GM21717 (cell line): Measurements from ENCODE around the gene ACOX1.

ENCODE experiments used
- ATAC-seq: cut with Tn5 transposase; IDR thresholded peaks from one replicate; pipeline ENCODE4 v1.9.1; 2021; ENCODE audit warnings: mild to moderate bottlenecking, moderate library complexity; ENCODE audit not compliant: unreplicated experiment

The ACOX1 gene

DNA sequence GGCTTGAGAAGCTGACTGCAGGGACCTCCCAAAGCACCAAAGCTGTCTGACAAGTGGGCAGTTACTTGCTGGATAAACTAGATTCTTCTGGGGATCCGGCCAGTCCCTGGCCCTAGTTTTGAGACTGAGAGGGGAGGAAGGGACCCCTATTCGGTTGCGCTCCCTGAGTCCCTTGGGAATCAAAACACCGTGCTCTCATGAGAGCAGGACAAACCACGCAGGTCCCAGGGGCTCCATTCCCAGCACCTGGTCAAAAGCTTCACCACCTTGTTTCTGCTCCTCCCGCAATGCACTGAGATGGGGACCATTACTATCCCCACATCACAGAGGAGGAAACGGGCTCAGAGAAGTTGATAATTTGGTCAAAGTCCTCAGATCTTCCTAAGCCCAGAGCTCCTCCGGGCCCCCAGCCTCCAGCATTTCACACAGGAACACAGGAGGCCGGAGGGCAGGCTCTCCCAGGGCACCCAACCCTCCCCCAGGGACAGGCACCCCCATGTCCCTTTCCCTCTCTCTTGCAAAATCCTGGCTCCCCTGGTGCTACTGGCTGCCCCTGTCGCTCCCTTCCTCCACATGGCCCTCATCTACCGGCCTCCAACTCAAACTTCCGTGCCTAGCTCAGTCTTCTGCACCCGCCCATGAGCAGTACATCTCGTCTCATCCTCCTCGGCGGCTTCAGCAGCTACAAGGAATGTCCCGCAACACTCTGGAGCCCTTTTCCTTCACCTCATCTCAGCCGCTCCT, 85.5 kb downstream of the ACOX1 start:
- no peak for ATAC-seq

DNA sequence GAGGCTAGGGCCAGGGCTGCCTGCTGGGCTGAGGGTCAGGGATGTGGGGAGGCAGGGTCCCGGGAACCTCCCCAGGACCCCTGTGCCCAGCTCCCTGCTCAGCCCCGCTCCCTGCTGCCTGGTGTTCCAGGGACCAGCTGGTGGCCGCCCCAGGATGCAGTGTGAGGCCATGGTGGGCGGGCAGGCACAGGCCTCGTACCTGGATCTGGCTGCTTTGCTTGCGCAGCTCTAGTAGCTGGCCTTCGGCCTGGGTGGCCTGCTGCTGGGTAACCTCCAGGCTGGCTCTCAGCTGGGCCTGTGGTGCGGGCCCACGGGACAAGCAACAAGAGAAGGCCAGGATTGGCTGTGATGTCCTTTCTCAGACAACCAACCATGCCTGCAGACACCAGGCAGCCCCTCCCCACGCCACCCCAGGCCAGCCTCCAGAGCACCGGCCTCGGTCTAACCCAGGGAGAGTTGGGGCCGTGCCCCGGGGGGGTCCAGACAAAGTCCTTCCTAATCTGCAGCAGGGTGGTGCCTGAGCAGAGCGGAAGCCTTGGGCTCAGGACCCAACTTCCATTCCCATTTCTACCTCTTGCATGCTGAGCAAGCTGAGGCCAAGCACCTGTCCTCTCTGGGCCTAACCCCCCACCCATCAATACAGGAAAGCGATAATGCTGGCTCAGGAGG, 86.3 kb downstream of the ACOX1 start:
- no peak for ATAC-seq

GRCh38 chr17:75891605-75892555, 87.1 kb downstream of the ACOX1 start:
- no peak for ATAC-seq
